ENCODE measurements around the gene SOCS2. TPM values are rescaled to one million over a fixed set of nuclear protein-coding genes. Genes with fewer than 3 reads are reported as not detected.
A peak's percentile ranks its signal among the peaks of the same experiment; 100 is the strongest.

The SOCS2 gene
- total RNA-seq, 1 experiment from 2014 or later, result 57.2 TPM

DNA sequence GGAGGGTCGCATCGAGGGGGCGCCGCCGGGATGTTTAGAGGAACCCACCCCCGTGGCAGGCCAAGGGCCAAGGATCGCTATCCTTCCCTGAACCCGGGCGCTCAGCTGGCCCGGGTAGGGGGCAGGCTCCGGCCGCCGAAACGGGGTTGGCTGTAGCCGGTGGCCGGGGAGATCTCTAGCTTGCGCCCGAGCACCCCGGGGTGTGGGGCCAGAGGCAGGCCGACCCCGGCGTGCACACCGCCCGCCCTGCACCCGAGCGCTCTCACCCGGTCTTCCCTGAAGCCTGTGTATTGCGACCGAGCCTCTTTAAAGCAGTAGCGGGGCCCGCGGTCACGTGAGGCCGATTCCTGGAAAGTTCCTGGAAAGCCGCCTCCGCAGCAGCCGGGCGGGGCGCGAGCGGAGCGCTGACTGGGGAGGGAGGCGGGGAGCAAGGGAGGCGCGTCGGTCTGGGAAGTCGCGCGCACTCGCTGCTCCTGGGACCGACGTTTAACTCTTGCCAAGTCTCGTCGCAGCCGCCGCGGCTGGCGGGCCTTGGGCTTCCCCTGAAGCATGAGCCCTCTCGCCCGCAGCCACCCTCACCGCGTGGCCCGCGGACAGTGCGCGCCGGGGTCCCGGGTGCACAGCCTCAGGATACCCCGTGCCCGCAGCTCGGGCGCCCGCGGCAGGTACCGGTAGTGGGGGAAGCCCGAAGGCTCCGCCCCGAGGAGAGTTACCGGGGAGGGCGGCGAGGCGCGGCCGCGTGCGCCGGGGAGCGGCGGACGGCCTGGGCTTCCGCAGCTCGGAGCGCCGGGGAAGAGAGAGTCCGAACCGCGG is 1.7 kb upstream of the SOCS2 start:
- H3K56ac ChIP-seq (ENCODE audit: insufficient read length, low read depth, low read length), result no peak overlapping the region
- no peak overlapping the region; the same call in 1 of the 2 replicates for H3K4ac ChIP-seq (ENCODE audit: low read depth, low read length)
- no CpG with 5 or more reads among the region's 97 CpGs for WGBS (ENCODE audit: extremely low coverage, insufficient read length, low lambda C conversion rate)
- TF ChIP-seq CTCF (conservative IDR thresholded peaks at IDR 0.05), result no peak
- H3K79me1 ChIP-seq (ENCODE audit: insufficient read depth, low read depth, low read length, poor library complexity, severe bottlenecking), result no peaks in the 10 kb centered on the region
- H3K27me3 ChIP-seq (ENCODE audit: insufficient read depth, low read length), result no peaks in the 10 kb centered on the region; the same call in 1 of the 2 replicates
- no peak overlapping the region for H4K5ac ChIP-seq (ENCODE audit: insufficient read length, low read depth, low read length)
- H3K23me2 ChIP-seq (ENCODE audit: insufficient read length, low read depth, low read length, poor library complexity, severe bottlenecking), result peaks cover 23% of the 10 kb centered on the region
- no peak overlapping the region for H3K27ac ChIP-seq (ENCODE audit: insufficient read length, low read depth, low read length)
- H3K4me2 ChIP-seq (ENCODE audit: insufficient read depth, insufficient read length, low read length), result peak overlapping the region; percentile 92
- no peak overlapping the region for H2BK120ac ChIP-seq (ENCODE audit: low read depth, low read length, poor library complexity, severe bottlenecking)
- Mint-ChIP-seq H3K27me3 (ENCODE audit: low read depth) (peaks cover 23% of the 10 kb centered on the region), H3K9me3 (peaks cover 0 to 2% of the 10 kb centered on the region in 2 experiments; a peak in 3 of 5 replicates), H3K27ac (peak overlapping the region in 2 of 3 experiments; percentile 73 to 95; a peak in 4 of 7 replicates), H3K4me1 (peaks cover 17 to 26% of the 10 kb centered on the region in 2 experiments), H3K4me3 (peak overlapping the region; percentile 89 to 92), H3K36me3 (ENCODE audit: insufficient read depth in 1 of 3, low read depth in 3 of 3) (peaks cover 17 to 33% (median 33%) of the 10 kb centered on the region in 3 experiments; a peak in 6 of 7 replicates)
- no peak overlapping the region for H2BK20ac ChIP-seq (ENCODE audit: low read depth, low read length, poor library complexity, severe bottlenecking)
- no peak overlapping the region for H3K23ac ChIP-seq (ENCODE audit: insufficient read length, low read depth, low read length)
- H3K9ac ChIP-seq (ENCODE audit: extremely low read depth, insufficient read length, low read length), result peak overlapping the region; percentile 34
- no peaks in the 10 kb centered on the region for H3K4me1 ChIP-seq (ENCODE audit: insufficient read depth, low read length)
- no peaks in the 10 kb centered on the region for H3K9me3 ChIP-seq (ENCODE audit: control insufficient read depth, low read depth, low read length)
- no peak overlapping the region for H2AK5ac ChIP-seq (ENCODE audit: insufficient read length, low read length)
- no peak overlapping the region for H2BK15ac ChIP-seq (ENCODE audit: low read depth, low read length)
- peak overlapping the region; percentile 56 for H3K18ac ChIP-seq (ENCODE audit: insufficient read length, low read depth, low read length)
- H4K8ac ChIP-seq (replicated peaks; ENCODE audit: insufficient read length, low read depth, low read length), result no peak overlapping the region
- DNase-seq, result peak; percentile 95
- H3K79me2 ChIP-seq (ENCODE audit: insufficient read depth, low read length), result no peaks in the 10 kb centered on the region
- no peak overlapping the region for H3T11ph ChIP-seq (ENCODE audit: low read length)
- H3K14ac ChIP-seq (ENCODE audit: insufficient read depth, low read length), result peak overlapping the region; percentile 92
- no peak overlapping the region for H2BK5ac ChIP-seq (ENCODE audit: insufficient read length, low read length)
- no peak overlapping the region for H2BK12ac ChIP-seq (ENCODE audit: insufficient read length, low read depth, low read length)
- H4K91ac ChIP-seq (ENCODE audit: insufficient read length, low read depth, low read length), result no peak overlapping the region
- no peaks in the 10 kb centered on the region for H4K20me1 ChIP-seq (ENCODE audit: control insufficient read depth, insufficient read depth, insufficient read length)
- H2AFZ ChIP-seq (ENCODE audit: low read length), result no peak overlapping the region

Data from H9 (cell line).